ENCODE data around the gene ITGB5.

The ITGB5 gene

DNA sequence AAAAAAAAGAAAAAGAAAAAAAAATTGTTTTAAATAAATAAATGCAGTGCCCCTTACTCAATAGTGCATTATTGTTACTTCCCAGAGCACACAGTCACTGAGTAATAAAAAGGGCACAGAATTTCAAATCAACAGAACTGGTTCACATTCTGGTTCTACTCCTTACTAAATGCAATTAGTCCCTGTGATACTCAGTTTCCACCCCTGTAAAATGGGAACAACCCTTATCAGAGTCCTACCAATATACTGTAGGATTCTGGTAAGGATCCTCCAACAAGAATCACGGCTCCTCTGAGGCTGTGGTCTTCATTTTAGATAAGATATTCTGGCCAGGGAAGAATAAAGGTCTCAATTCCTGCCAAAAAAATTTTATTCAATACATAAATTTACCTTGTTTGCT, 50.7 kb downstream of the ITGB5 start:
- DNase-seq (ENCODE audit: low read depth), result no peak
- in situ Hi-C loops (cut with HindIII; ENCODE audit: low sequenced_read_pairs), result no loop called here

DNA sequence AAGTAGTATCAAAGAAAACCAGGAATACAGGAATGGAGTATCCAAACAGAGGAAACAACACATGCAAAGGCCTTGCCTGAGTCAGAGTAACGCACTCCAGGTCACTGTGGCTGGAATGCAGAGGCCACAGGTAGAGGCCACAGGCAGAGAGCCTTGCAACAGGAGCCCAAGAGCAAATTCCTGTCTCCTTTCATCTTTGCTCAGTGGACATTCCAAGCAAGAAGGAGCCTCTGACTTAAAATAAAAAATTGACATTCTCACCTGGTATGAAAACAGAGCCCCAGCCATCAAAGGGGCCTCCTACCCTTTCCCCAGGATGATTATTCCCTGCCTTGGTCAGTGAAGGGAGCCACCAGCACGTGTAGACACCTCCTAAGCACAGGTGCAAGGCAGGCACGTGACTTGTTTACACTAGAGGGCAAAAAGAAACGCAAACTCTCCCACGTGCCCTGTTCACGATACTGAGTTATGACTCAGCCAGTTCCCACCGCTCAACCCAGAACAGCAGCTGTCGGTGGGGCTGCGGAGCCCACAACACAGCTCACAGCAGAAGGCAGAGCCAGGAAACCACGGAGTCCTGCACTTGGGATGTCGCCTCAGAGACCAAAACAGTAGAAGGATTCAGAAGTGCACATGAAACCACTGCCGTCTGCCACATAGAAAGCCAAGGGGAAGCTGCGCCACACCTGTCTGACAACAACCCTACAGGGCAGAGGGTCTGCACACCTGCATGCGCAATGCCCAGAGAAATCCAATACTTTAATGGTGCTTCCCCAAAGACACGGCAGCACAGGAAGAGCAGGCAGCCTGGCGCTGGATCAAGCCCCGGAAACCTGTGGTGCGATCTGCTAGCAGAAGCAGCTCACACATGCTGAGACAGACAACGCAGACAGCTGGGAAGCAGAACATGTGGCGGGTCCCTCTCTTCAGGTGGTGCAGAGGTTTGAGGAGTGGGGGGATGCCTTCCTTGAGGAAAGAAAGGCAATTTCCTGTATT, 52.1 kb downstream of the ITGB5 start:
- H3K4me3 ChIP-seq (ENCODE audit: low read depth, low read length), result no peak overlapping the region
- DNase-seq (ENCODE audit: low read depth), result peak; percentile 91
- in situ Hi-C loops (cut with HindIII; ENCODE audit: low sequenced_read_pairs), result no loop called here
- TF ChIP-seq, protein P1, sequence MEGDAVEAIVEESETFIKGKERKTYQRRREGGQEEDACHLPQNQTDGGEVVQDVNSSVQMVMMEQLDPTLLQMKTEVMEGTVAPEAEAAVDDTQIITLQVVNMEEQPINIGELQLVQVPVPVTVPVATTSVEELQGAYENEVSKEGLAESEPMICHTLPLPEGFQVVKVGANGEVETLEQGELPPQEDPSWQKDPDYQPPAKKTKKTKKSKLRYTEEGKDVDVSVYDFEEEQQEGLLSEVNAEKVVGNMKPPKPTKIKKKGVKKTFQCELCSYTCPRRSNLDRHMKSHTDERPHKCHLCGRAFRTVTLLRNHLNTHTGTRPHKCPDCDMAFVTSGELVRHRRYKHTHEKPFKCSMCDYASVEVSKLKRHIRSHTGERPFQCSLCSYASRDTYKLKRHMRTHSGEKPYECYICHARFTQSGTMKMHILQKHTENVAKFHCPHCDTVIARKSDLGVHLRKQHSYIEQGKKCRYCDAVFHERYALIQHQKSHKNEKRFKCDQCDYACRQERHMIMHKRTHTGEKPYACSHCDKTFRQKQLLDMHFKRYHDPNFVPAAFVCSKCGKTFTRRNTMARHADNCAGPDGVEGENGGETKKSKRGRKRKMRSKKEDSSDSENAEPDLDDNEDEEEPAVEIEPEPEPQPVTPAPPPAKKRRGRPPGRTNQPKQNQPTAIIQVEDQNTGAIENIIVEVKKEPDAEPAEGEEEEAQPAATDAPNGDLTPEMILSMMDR (IDR thresholded peaks at IDR 0.05; ENCODE audit: low read depth, low read length, missing control alignments), result no peak

More for the DNA sequence above, 50.7 kb downstream of the ITGB5 start:
- no peak overlapping the region for H3K4me3 ChIP-seq (ENCODE audit: low read depth, low read length)
- TF ChIP-seq, protein P1 (IDR thresholded peaks at IDR 0.05; ENCODE audit: low read depth, low read length, missing control alignments), result no peak

DNA sequence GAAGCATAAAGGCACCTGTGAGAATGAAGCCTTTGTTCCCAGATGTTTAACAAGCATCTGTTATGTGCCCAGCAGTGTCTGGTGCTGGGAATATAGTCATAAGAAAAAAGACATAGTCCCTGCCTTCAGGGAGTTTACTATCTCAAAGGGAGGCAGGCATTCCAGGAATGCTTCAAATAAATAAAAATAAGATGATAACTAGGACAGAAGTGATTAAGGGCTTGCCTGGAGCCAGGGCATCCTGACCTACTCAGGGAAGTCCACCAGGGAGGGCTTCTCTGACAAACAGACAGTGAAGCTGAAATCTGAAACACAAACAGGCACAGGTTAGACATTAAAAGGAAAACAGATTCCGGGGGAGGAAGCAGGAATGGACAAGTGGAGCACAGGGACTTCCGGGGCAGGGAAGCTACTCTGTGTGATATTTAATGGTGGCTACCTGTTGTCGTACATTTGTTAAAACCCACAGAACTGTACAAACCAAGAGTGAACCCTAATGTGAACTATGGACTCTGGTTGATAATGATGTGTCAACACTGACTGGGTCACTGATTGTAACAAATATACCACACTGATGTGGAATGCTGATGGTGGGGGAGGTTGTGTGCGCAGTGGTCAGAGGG, 53.3 kb downstream of the ITGB5 start:
- DNase-seq (ENCODE audit: low read depth), result no peak
- TF ChIP-seq, protein P1 (IDR thresholded peaks at IDR 0.05; ENCODE audit: low read depth, low read length, missing control alignments), result no peak
- no peak overlapping the region for H3K4me3 ChIP-seq (ENCODE audit: low read depth, low read length)
- in situ Hi-C loops (cut with HindIII; ENCODE audit: low sequenced_read_pairs), result no loop called here

DNA sequence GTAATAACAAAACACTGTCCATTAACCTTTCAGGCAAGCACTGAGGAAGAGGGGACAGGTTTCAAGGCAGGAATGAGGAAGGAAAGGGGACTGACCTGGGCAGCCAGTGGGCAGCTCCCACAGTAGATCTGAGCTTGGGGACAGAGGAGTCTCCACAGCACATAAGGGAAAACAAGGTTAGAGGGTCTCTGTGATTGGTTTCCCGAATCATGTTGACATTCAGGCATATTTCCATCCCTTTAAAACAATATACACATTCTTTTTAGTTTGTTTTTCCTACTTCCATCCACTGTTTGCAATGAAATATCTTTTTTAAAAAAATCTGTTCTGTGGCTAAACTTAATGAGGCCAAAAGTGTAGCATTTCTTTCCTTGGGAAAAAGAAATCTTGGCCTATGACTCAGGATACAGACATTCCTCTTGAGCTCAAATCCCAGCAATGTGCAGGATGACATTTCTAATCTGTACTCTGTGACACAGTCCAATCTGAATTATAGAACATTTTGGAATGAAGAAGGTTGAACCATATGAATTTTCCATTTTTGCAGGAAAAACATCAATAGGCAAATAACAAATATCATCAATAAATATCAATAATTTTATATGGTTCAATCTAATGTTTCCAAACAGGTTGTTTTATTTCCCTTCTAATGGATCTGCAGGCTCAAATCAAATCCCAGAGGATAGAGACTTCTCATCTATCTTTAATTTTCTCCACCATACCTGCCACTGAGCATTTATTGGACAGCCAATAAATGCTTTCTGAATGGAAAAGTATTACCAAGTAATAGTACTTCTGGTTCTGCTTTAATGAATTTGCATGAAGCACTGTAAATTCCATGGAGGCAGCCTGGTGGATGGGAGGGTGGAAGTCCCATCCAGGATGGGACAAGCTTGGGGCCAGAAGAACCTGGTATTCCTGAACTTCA, 54.1 kb downstream of the ITGB5 start:
- H3K4me3 ChIP-seq (ENCODE audit: low read depth, low read length), result no peak overlapping the region
- in situ Hi-C loops (cut with HindIII; ENCODE audit: low sequenced_read_pairs), result no loop called here
- TF ChIP-seq, protein P1 (IDR thresholded peaks at IDR 0.05; ENCODE audit: low read depth, low read length, missing control alignments), result no peak
- peak; percentile 78 for DNase-seq (ENCODE audit: low read depth)

DNA sequence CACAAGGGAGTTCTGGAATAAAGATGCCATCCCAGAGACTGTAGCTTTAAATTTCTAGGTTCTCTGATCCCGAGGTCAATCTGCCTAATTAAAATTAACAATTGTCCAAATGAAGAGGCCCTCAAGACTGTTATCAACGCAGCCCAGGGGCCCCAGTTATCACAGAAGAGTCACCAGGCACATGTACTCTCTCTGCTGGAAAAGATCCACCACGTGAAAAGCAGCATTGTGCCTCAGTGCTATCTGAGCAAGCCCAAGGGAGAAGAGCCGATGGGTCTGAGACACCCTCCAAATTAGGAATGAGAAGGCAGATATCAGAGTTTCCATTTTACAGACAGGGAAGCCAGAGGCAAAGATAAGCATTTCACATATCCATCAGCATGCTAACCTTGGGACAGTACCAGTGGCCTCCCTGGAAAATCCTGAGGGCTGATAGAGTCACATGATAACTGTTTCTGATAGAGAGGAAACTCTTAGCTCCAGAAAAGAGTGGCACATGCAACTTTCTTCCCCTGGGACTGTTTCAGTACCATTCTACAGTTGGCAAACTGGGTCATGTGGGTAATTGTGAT, 55.5 kb downstream of the ITGB5 start:
- TF ChIP-seq, protein P1 (IDR thresholded peaks at IDR 0.05; ENCODE audit: low read depth, low read length, missing control alignments), result no peak
- in situ Hi-C loops (cut with HindIII; ENCODE audit: low sequenced_read_pairs), result no loop called here
- DNase-seq (ENCODE audit: low read depth), result no peak
- no peak overlapping the region for H3K4me3 ChIP-seq (ENCODE audit: low read depth, low read length)
